Measurements from ENCODE around the gene MYH10.
"Not testable (repeated sequence)": the region's sequence is repeated elsewhere in the genome, so short reads cannot be mapped to it uniquely, and the experiment has no call there.

Gene MYH10

GRCh38 chr17:8556074-8556473 lies 74.5 kb downstream of the MYH10 start:
- DNase-seq (ENCODE audit: low read depth) = no peak

GRCh38 chr17:8555062-8555461 lies 75.5 kb downstream of the MYH10 start:
- DNase-seq (ENCODE audit: low read depth) = no peak

GRCh38 chr17:8552577-8553320 lies 77.8 kb downstream of the MYH10 start:
- DNase-seq (ENCODE audit: low read depth) = no peak

- no peak for DNase-seq (ENCODE audit: low read depth)
Measured at GRCh38 chr17:8542599-8543502, 87.7 kb downstream of the MYH10 start.

- DNase-seq (ENCODE audit: low read depth) = not testable (repeated sequence)
Measured at GRCh38 chr17:8539976-8540375, 90.5 kb downstream of the MYH10 start.

GRCh38 chr17:8537734-8538133 lies 92.8 kb downstream of the MYH10 start:
- DNase-seq (ENCODE audit: low read depth) = no peak

GRCh38 chr17:8534498-8535188 lies 95.9 kb downstream of the MYH10 start:
- no peak for DNase-seq (ENCODE audit: low read depth)

- DNase-seq (ENCODE audit: low read depth) = no peak
Measured at GRCh38 chr17:8532021-8532420, 98.5 kb downstream of the MYH10 start.

GRCh38 chr17:8522577-8522976 lies 107.9 kb downstream of the MYH10 start:
- DNase-seq (ENCODE audit: low read depth) = no peak

GRCh38 chr17:8520981-8521380 lies 109.5 kb downstream of the MYH10 start:
- no peak for DNase-seq (ENCODE audit: low read depth)

GRCh38 chr17:8518850-8519249 lies 111.7 kb downstream of the MYH10 start:
- no peak for DNase-seq (ENCODE audit: low read depth)

- DNase-seq (ENCODE audit: low read depth) = no peak
Measured at GRCh38 chr17:8518326-8518725, 112.2 kb downstream of the MYH10 start.

- DNase-seq (ENCODE audit: low read depth) = no peak
Measured at GRCh38 chr17:8514801-8515200, 115.7 kb downstream of the MYH10 start.

- DNase-seq (ENCODE audit: low read depth) = no peak
Measured at GRCh38 chr17:8506145-8506544, 124.4 kb downstream of the MYH10 start.

- DNase-seq (ENCODE audit: low read depth) = no peak
Measured at GRCh38 chr17:8504460-8505207, 125.9 kb downstream of the MYH10 start.

GRCh38 chr17:8503807-8504206 lies 126.7 kb downstream of the MYH10 start:
- no peak for DNase-seq (ENCODE audit: low read depth)

- no peak for DNase-seq (ENCODE audit: low read depth)
Measured at GRCh38 chr17:8503368-8503767, 127.2 kb downstream of the MYH10 start.

- no peak for DNase-seq (ENCODE audit: low read depth)
Measured at GRCh38 chr17:8502126-8502525, 128.4 kb downstream of the MYH10 start.

GRCh38 chr17:8500609-8501008 lies 129.9 kb downstream of the MYH10 start:
- DNase-seq (ENCODE audit: low read depth) = no peak

- no peak for DNase-seq (ENCODE audit: low read depth)
Measured at GRCh38 chr17:8499614-8500013, 130.9 kb downstream of the MYH10 start.

GRCh38 chr17:8499171-8499570 lies 131.4 kb downstream of the MYH10 start:
- no peak for DNase-seq (ENCODE audit: low read depth)

GRCh38 chr17:8496081-8496480 lies 134.4 kb downstream of the MYH10 start:
- no peak for DNase-seq (ENCODE audit: low read depth)

Measured in T-helper 22 cell (primary cell).